Stromal cell of bone marrow (primary cell): ENCODE data around the gene COPG1.

Experiments used
- DNase-seq: peaks from one replicate; pipeline ENCODE4 v3.0.0-alpha.2; 2012; ENCODE audit warnings: low read depth

The COPG1 gene

GRCh38 chr3:129314386-129315222 is 65.2 kb downstream of the COPG1 start:
- DNase-seq = peak; percentile 77

- no peak for DNase-seq
Observed at GRCh38 chr3:129315223-129315997, 66.0 kb downstream of the COPG1 start.

GRCh38 chr3:129315998-129316247 is 66.5 kb downstream of the COPG1 start:
- DNase-seq = no peak

GRCh38 chr3:129316248-129317013 is 67.0 kb downstream of the COPG1 start:
- DNase-seq = peak; percentile 60

GRCh38 chr3:129317014-129317771 is 67.8 kb downstream of the COPG1 start:
- no peak for DNase-seq

GRCh38 chr3:129317848-129318247 is 68.4 kb downstream of the COPG1 start:
- no peak for DNase-seq

GRCh38 chr3:129318921-129319320 is 69.5 kb downstream of the COPG1 start:
- no peak for DNase-seq

GRCh38 chr3:129320261-129320660 is 70.9 kb downstream of the COPG1 start:
- no peak for DNase-seq

- no peak for DNase-seq
Observed at GRCh38 chr3:129320825-129321487, 71.5 kb downstream of the COPG1 start.

GRCh38 chr3:129321887-129322286 is 72.5 kb downstream of the COPG1 start:
- no peak for DNase-seq

GRCh38 chr3:129323651-129324294 is 74.4 kb downstream of the COPG1 start:
- no peak for DNase-seq

- no peak for DNase-seq
Observed at GRCh38 chr3:129324855-129325254, 75.4 kb downstream of the COPG1 start.

- DNase-seq = no peak
Observed at GRCh38 chr3:129325383-129325782, 76.0 kb downstream of the COPG1 start.

GRCh38 chr3:129326138-129326537 is 76.7 kb downstream of the COPG1 start:
- no peak for DNase-seq

- DNase-seq = no peak
Observed at GRCh38 chr3:129326595-129326994, 77.2 kb downstream of the COPG1 start.
